Mucosa of gallbladder (tissue), 1 donor: ENCODE data around the gene OR14A2. TPM values are rescaled to one million over a fixed set of nuclear protein-coding genes. Genes with fewer than 3 reads are reported as not detected.

ENCODE experiments used
- total RNA-seq: library from RNA; stranded (reverse); gene quantifications from one replicate; pipeline ENCODE4 v1.2.1, GENCODE V29; 2021
- donor health status: DM: no; HTN: no; CAD: no.

Gene OR14A2
- total RNA-seq, 1 donor from 2014 or later = not detected

Other genes with a start within 250 kb of the OR14A2 start
- 0.03 TPM for gene OR2C3, start 211.7 kb downstream of the OR14A2 start, total RNA-seq
- gene GCSAML, start 199.0 kb downstream of the OR14A2 start, total RNA-seq = 1.3 TPM
- not detected for gene OR2G2, start 159.8 kb downstream of the OR14A2 start, total RNA-seq
- not detected for gene OR2G3, start 142.6 kb downstream of the OR14A2 start, total RNA-seq
- gene OR13G1, start 68.4 kb downstream of the OR14A2 start, total RNA-seq = not detected
- not detected for gene OR6F1, start 31.5 kb downstream of the OR14A2 start, total RNA-seq
- gene OR14K1, start 9.5 kb downstream of the OR14A2 start, total RNA-seq = not detected
- not detected for gene OR1C1, start 12.4 kb upstream of the OR14A2 start, total RNA-seq
- gene OR14A16, start 76.0 kb upstream of the OR14A2 start, total RNA-seq = not detected
- not detected for gene OR11L1, start 93.8 kb upstream of the OR14A2 start, total RNA-seq
- 0.66 TPM for gene TRIM58, start 109.0 kb upstream of the OR14A2 start, total RNA-seq
- gene OR2W3, start 147.4 kb upstream of the OR14A2 start, total RNA-seq = 0.66 TPM
- not detected for gene OR2T8, start 172.1 kb upstream of the OR14A2 start, total RNA-seq
- not detected for gene OR2AJ1, start 176.7 kb upstream of the OR14A2 start, total RNA-seq
- not detected for gene OR2L8, start 200.7 kb upstream of the OR14A2 start, total RNA-seq
- gene OR2AK2, start 217.1 kb upstream of the OR14A2 start, total RNA-seq = not detected